Erythroblast (primary cell): ENCODE measurements around the gene PYDC2.

Source experiments
- GATA1 ChIP-seq: IDR thresholded peaks from 2 replicates; pipeline ENCODE4 v1.6.1; 2011; ENCODE audit warnings: low read depth, mild to moderate bottlenecking, control low read depth, low read length, moderate library complexity
- POLR2A ChIP-seq: IDR thresholded peaks from 2 replicates; pipeline ENCODE4 v1.6.1; 2011; ENCODE audit warnings: mild to moderate bottlenecking, low read length

GRCh38 chr3:191425322-191425734, 35.6 kb upstream of the PYDC2 start:
- TF ChIP-seq POLR2A (no peak), GATA1 (no peak)
